SU-DHL-6 (cell line): ENCODE measurements around the gene RFTN2.

Experiments
- H2AFZ ChIP-seq: fragments of 200-600 bp; sonication (generic); 2 replicates; pipeline ENCODE4 v1.6.1; 2014; ENCODE audit warnings: low read depth, mild to moderate bottlenecking, moderate library complexity, mixed read lengths, antibody characterized with exemption, low read length; ENCODE audit not compliant: severe bottlenecking
- H3F3A ChIP-seq: fragments of 200-600 bp; shearing (Covaris generic); 2 replicates; pipeline ENCODE4 v1.6.0; 2016; ENCODE audit warnings: antibody characterized with exemption, mild to moderate bottlenecking; ENCODE audit not compliant: insufficient read depth
- H3K27ac ChIP-seq: fragments of 200-600 bp; sonication (generic); 2 replicates; pipeline ENCODE4 v1.5.1; 2016; ENCODE audit warnings: low read depth, mild to moderate bottlenecking, low read length, moderate library complexity, mixed read lengths
- H3K27me3 ChIP-seq: fragments of 200-600 bp; sonication (generic), shearing (Covaris generic); 2 replicates; pipeline ENCODE4 v1.6.0; 2014; ENCODE audit warnings: mild to moderate bottlenecking, low read length
- H3K36me3 ChIP-seq: fragments of 200-600 bp; sonication (generic); 2 replicates; pipeline ENCODE4 v1.6.1; 2014; ENCODE audit warnings: mild to moderate bottlenecking, low read length, mixed read lengths
- H3K4me2 ChIP-seq: fragments of 300-600, 200-600 bp; shearing (Covaris generic), sonication (generic); 2 replicates; pipeline ENCODE4 v1.6.0; 2014; ENCODE audit warnings: low read length, low read depth, mild to moderate bottlenecking; ENCODE audit not compliant: poor library complexity, severe bottlenecking
- H3K4me3 ChIP-seq: fragments of 200-600 bp; sonication (generic); 2 replicates; pipeline ENCODE4 v1.5.1; 2014; ENCODE audit warnings: antibody characterized with exemption, low read length, mild to moderate bottlenecking, mixed read lengths; ENCODE audit not compliant: insufficient read depth, poor library complexity, severe bottlenecking
- H3K79me2 ChIP-seq: fragments of 200-600 bp; sonication (generic); 2 replicates; pipeline ENCODE4 v1.6.1; 2014; ENCODE audit warnings: mild to moderate bottlenecking, low read length, moderate library complexity; ENCODE audit not compliant: insufficient read depth
- H3K9ac ChIP-seq: fragments of 200-600 bp; sonication (generic); 2 replicates; pipeline ENCODE4 v1.7.0; 2014; ENCODE audit warnings: mild to moderate bottlenecking, low read length
- H3K9me2 ChIP-seq: fragments of 200-600 bp; sonication (generic); replicated peaks from 2 replicates; pipeline ENCODE4 v1.6.1; 2014; ENCODE audit warnings: low read length; ENCODE audit not compliant: insufficient read depth
- H3K9me3 ChIP-seq: fragments of 200-600 bp; sonication (generic); 2 replicates; pipeline ENCODE4 v1.6.1; 2014; ENCODE audit warnings: low read length, mixed read lengths; ENCODE audit not compliant: insufficient read depth
- H4K20me1 ChIP-seq: fragments of 200-600 bp; sonication (generic); 2 replicates; pipeline ENCODE4 v1.6.1; 2014; ENCODE audit warnings: low read depth, mild to moderate bottlenecking, antibody characterized with exemption, low read length, moderate library complexity, mixed read lengths
- EZH2phosphoT487 ChIP-seq: fragments of 200-600 bp; sonication (generic), shearing (Covaris generic); conservative IDR thresholded peaks from 2 replicates; pipeline ENCODE4 v1.6.1; 2018; ENCODE audit warnings: mild to moderate bottlenecking, antibody characterized with exemption, low read length, moderate library complexity, mixed read lengths
- TF ChIP-seq, protein P1 (sequence below): fragments of 200-600 bp; sonication (generic); IDR thresholded peaks from one replicate; pipeline ENCODE4 v1.5.1; 2017; ENCODE audit warnings: antibody characterized with exemption, mild to moderate bottlenecking, low read length, moderate library complexity; ENCODE audit not compliant: insufficient read depth, poor library complexity, severe bottlenecking

RFTN2 gene

DNA sequence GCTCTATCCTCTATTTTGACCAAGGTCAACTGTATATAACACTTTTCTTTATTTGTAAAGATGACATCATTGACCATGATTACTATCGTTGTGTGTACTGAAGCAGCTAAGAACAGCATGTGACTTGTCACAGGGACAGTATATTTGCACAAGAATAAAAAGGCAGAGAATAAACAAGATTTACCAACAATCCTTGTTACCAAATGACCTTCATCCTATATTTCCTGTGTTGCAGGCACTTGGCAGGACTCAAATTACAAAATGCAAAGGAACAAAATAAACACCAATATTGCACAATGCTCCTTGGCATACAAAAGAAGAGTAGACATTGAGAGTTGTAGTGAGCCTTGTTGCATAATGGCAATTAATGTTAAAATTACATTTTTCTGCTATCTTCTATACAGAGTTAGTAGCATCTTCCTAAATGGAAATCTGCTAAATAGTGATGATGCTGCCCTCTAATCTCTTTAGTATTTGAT, 61.8 kb downstream of the RFTN2 start:
- Histone ChIP-seq H3K9me2 (no peaks in the 10 kb centered on the region), H3K79me2 (no peaks in the 10 kb centered on the region), H3K36me3 (no peaks in the 10 kb centered on the region), H3K27ac (no peak overlapping the region), H3K4me2 (no peak overlapping the region), H3F3A (no peaks in the 10 kb centered on the region), H3K9ac (no peak overlapping the region), H2AFZ (no peak overlapping the region), H3K27me3 (no peaks in the 10 kb centered on the region), H4K20me1 (no peaks in the 10 kb centered on the region), H3K9me3 (no peaks in the 10 kb centered on the region), H3K4me3 (no peak overlapping the region)
- TF ChIP-seq EZH2phosphoT487 = no peak
- TF ChIP-seq, protein P1, sequence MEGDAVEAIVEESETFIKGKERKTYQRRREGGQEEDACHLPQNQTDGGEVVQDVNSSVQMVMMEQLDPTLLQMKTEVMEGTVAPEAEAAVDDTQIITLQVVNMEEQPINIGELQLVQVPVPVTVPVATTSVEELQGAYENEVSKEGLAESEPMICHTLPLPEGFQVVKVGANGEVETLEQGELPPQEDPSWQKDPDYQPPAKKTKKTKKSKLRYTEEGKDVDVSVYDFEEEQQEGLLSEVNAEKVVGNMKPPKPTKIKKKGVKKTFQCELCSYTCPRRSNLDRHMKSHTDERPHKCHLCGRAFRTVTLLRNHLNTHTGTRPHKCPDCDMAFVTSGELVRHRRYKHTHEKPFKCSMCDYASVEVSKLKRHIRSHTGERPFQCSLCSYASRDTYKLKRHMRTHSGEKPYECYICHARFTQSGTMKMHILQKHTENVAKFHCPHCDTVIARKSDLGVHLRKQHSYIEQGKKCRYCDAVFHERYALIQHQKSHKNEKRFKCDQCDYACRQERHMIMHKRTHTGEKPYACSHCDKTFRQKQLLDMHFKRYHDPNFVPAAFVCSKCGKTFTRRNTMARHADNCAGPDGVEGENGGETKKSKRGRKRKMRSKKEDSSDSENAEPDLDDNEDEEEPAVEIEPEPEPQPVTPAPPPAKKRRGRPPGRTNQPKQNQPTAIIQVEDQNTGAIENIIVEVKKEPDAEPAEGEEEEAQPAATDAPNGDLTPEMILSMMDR = no peak

- Histone ChIP-seq H4K20me1 (no peaks in the 10 kb centered on the region), H3F3A (no peaks in the 10 kb centered on the region), H3K9me3 (no peaks in the 10 kb centered on the region), H3K4me3 (no peak overlapping the region), H3K9me2 (no peaks in the 10 kb centered on the region), H3K9ac (no peak overlapping the region), H3K27me3 (no peaks in the 10 kb centered on the region), H3K36me3 (no peaks in the 10 kb centered on the region), H3K27ac (no peak overlapping the region), H3K79me2 (no peaks in the 10 kb centered on the region), H3K4me2 (no peak overlapping the region), H2AFZ (no peak overlapping the region)
- TF ChIP-seq, protein P1 = no peak
- no peak for TF ChIP-seq EZH2phosphoT487
Observed at GRCh38 chr2:197606180-197606579, 69.2 kb downstream of the RFTN2 start.

DNA sequence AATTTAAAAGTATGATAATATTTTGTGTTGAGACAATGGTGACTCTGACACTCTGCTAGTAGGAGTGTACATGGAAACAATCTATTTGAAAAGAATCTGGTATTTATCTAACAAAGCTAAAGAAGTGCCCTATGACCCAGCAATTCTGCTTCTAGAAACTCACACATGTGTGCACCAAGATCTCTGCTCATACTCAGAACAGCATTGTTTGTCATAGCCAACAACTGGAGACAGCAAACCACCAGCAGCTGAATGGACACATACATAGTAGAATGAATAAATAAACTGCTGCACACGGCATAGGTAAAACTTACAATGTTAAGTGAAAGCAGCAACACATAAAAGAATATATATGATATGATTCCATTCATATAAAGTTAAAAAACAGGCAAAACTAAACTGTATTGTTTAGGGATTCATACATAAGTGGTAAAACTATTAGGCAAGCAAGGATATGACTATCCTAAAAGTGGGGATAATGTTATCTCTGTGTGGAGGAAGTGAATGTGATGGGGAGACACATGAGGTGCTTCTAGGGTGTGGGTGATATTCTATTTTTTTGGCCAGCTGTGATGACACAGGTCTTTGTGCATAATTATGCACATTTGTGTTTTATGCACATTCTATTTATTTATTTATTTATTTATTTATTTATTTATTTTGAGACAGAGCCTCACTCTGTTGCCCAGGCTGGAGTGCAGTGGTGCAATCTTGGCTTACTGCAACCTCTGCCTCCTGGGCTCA, 71.1 kb downstream of the RFTN2 start:
- H2AFZ ChIP-seq = no peak overlapping the region
- H3K4me3 ChIP-seq = no peak overlapping the region
- H3K9me2 ChIP-seq = no peaks in the 10 kb centered on the region
- no peak for TF ChIP-seq EZH2phosphoT487
- TF ChIP-seq, protein P1 = no peak
- H3K9ac ChIP-seq = no peak overlapping the region
- H3K27ac ChIP-seq = no peak overlapping the region
- no peaks in the 10 kb centered on the region for H3K79me2 ChIP-seq
- no peak overlapping the region for H3K4me2 ChIP-seq
- H3K9me3 ChIP-seq = no peaks in the 10 kb centered on the region
- no peaks in the 10 kb centered on the region for H3K27me3 ChIP-seq
- no peaks in the 10 kb centered on the region for H3F3A ChIP-seq
- no peaks in the 10 kb centered on the region for H4K20me1 ChIP-seq
- H3K36me3 ChIP-seq = no peaks in the 10 kb centered on the region
